HCT116 (cell line): ENCODE data around the gene VAV1.

Experiments
- CTCF ChIP-seq, 3 experiments: fragments of 200-600 bp in 1 of 3; sonication (generic) in 1 of 3; IDR thresholded peaks in 2 of 3; conservative IDR thresholded peaks in 1 of 3; 2 replicates each; pipeline ENCODE4 v1.5.1; 2012 to 2017; ENCODE audit warnings: low read depth in 2 of 3, low read length in 2 of 3, antibody characterized with exemption in 1 of 3, borderline replicate concordance in 1 of 3, control low read depth in 1 of 3, mild to moderate bottlenecking in 1 of 3, mixed read lengths in 1 of 3, mixed run types in 1 of 3, moderate library complexity in 1 of 3; ENCODE audit not compliant: insufficient read depth in 1 of 3
- EGR1 ChIP-seq: IDR thresholded peaks from 2 replicates; pipeline ENCODE4 v1.6.1; 2012; ENCODE audit warnings: low read depth
- EZH2 ChIP-seq: fragments of 200-600 bp; sonication (generic); IDR thresholded peaks from 2 replicates; pipeline ENCODE4 v1.6.1; 2017; ENCODE audit warnings: antibody characterized with exemption, mixed run types
- POLR2A ChIP-seq: IDR thresholded peaks from 2 replicates; pipeline ENCODE4 v1.7.0; 2011; ENCODE audit warnings: borderline replicate concordance; ENCODE audit not compliant: insufficient read depth, insufficient read length; ENCODE audit errors: extremely low read depth
- TF ChIP-seq, protein P1 (sequence below): IDR thresholded peaks from 2 replicates; pipeline ENCODE4 v1.6.1; 2011; ENCODE audit warnings: mild to moderate bottlenecking, low read length, moderate library complexity; ENCODE audit not compliant: insufficient replicate concordance; ENCODE audit errors: extremely low read depth

- TF ChIP-seq POLR2A (no peak), CTCF (IDR thresholded peaks at IDR 0.05 in 2 of 3, conservative IDR thresholded peaks at IDR 0.05 in 1 of 3; ENCODE audit: borderline replicate concordance in 1 of 3, insufficient read depth in 1 of 3, low read depth in 2 of 3, low read length in 2 of 3) (peak in 2 of 3 experiments; percentile 20 to 38; a peak in 2 of 6 replicates), EZH2 (no peak), EGR1 (no peak)
- TF ChIP-seq, protein P1, sequence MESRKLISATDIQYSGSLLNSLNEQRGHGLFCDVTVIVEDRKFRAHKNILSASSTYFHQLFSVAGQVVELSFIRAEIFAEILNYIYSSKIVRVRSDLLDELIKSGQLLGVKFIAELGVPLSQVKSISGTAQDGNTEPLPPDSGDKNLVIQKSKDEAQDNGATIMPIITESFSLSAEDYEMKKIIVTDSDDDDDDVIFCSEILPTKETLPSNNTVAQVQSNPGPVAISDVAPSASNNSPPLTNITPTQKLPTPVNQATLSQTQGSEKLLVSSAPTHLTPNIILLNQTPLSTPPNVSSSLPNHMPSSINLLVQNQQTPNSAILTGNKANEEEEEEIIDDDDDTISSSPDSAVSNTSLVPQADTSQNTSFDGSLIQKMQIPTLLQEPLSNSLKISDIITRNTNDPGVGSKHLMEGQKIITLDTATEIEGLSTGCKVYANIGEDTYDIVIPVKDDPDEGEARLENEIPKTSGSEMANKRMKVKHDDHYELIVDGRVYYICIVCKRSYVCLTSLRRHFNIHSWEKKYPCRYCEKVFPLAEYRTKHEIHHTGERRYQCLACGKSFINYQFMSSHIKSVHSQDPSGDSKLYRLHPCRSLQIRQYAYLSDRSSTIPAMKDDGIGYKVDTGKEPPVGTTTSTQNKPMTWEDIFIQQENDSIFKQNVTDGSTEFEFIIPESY: no peak
Measured at GRCh38 chr19:6772028-6772865, at the start of gene VAV1.
